MCF 10A (cell line): ENCODE data around the gene TMEM47. TPM values are rescaled to one million over a fixed set of nuclear protein-coding genes. Genes with fewer than 3 reads are reported as not detected.

Source experiments
- BruUV-seq: library from RNA; stranded (reverse); fragments of 400-500 nt; replicated peaks from 2 replicates; lab custom pipeline; 2021; lab: Mats Ljungman, UMichigan
- CTCF ChIA-PET: fragments of 300-600 bp; sonication (Branson Sonifier 250); formaldehyde crosslinking; extraction: SDS; loops from one replicate; lab custom pipeline; 2021; ENCODE audit warnings: antibody characterized with exemption, inconsistent platforms; lab: Yijun Ruan, JAX
- POLR2A ChIA-PET: fragments of 300-600, 350-650 bp; sonication (Branson Sonifier 250); formaldehyde crosslinking; extraction: SDS; loops from one replicate; lab custom pipeline; 2020; ENCODE audit warnings: antibody characterized with exemption, inconsistent platforms; lab: Yijun Ruan, JAX
- DNase-seq: peaks from one replicate; pipeline ENCODE4 v3.0.0-alpha.2; 2018; ENCODE audit not compliant: unreplicated experiment
- H3K27ac Mint-ChIP-seq: one replicate; pipeline ENCODE4 v1.8.0; 2022; ENCODE audit warnings: mild to moderate bottlenecking, low read depth, mixed read lengths; ENCODE audit not compliant: unreplicated experiment
- H3K27me3 Mint-ChIP-seq: one replicate; pipeline ENCODE4 v1.8.0; 2022; ENCODE audit warnings: mixed read lengths; ENCODE audit not compliant: insufficient read depth, unreplicated experiment
- H3K36me3 Mint-ChIP-seq: one replicate; pipeline ENCODE4 v1.8.0; 2022; ENCODE audit warnings: mild to moderate bottlenecking, moderate library complexity, mixed read lengths; ENCODE audit not compliant: insufficient read depth, unreplicated experiment
- H3K4me1 Mint-ChIP-seq: one replicate; pipeline ENCODE4 v1.8.0; 2022; ENCODE audit warnings: mixed read lengths; ENCODE audit not compliant: insufficient read depth, unreplicated experiment
- H3K4me3 Mint-ChIP-seq: one replicate; pipeline ENCODE4 v1.8.0; 2022; ENCODE audit warnings: mild to moderate bottlenecking, moderate library complexity, mixed read lengths; ENCODE audit not compliant: unreplicated experiment
- H3K9me3 Mint-ChIP-seq: one replicate; pipeline ENCODE4 v1.8.0; 2022; ENCODE audit warnings: mixed read lengths; ENCODE audit not compliant: unreplicated experiment
- intact Hi-C: fragments of 100-400 bp; cut with micrococcal nuclease; formaldehyde crosslinking; loops from 2 replicates; pipeline ENCODE4 v1.14.1; 2022
- total RNA-seq: library from RNA; stranded (reverse); gene quantifications from 2 replicates; pipeline ENCODE4 v1.2.3, GENCODE V29; 2022
- TF ChIP-seq, protein P1 (sequence below): fragments of 200-600 bp; IDR thresholded peaks from one replicate; pipeline ENCODE4 v1.8.0; 2022; ENCODE audit warnings: antibody characterized with exemption, mild to moderate bottlenecking; ENCODE audit not compliant: unreplicated experiment

Gene TMEM47
- total RNA-seq, 1 experiment from 2014 or later: 1.6 TPM

GRCh38 chrX:34584781-34585180, 72.3 kb downstream of the TMEM47 start:
- POLR2A ChIA-PET: no interaction called here
- TF ChIP-seq, protein P1, sequence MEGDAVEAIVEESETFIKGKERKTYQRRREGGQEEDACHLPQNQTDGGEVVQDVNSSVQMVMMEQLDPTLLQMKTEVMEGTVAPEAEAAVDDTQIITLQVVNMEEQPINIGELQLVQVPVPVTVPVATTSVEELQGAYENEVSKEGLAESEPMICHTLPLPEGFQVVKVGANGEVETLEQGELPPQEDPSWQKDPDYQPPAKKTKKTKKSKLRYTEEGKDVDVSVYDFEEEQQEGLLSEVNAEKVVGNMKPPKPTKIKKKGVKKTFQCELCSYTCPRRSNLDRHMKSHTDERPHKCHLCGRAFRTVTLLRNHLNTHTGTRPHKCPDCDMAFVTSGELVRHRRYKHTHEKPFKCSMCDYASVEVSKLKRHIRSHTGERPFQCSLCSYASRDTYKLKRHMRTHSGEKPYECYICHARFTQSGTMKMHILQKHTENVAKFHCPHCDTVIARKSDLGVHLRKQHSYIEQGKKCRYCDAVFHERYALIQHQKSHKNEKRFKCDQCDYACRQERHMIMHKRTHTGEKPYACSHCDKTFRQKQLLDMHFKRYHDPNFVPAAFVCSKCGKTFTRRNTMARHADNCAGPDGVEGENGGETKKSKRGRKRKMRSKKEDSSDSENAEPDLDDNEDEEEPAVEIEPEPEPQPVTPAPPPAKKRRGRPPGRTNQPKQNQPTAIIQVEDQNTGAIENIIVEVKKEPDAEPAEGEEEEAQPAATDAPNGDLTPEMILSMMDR: no peak
- H3K4me3 Mint-ChIP-seq: no peak overlapping the region
- no peak overlapping the region for H3K27ac Mint-ChIP-seq
- BruUV-seq: no TSS peak
- intact Hi-C loops: no loop called here
- no peaks in the 10 kb centered on the region for H3K36me3 Mint-ChIP-seq
- peaks cover 29% of the 10 kb centered on the region for H3K27me3 Mint-ChIP-seq
- peaks cover 9% of the 10 kb centered on the region for H3K9me3 Mint-ChIP-seq
- H3K4me1 Mint-ChIP-seq: no peaks in the 10 kb centered on the region
- CTCF ChIA-PET: no interaction called here
- no peak for DNase-seq

GRCh38 chrX:34580069-34580468, 77.0 kb downstream of the TMEM47 start:
- intact Hi-C loops: no loop called here
- Mint-ChIP-seq H3K36me3 (no peaks in the 10 kb centered on the region), H3K27ac (no peak overlapping the region), H3K4me3 (no peak overlapping the region), H3K27me3 (peaks cover 22% of the 10 kb centered on the region), H3K9me3 (no peaks in the 10 kb centered on the region), H3K4me1 (no peaks in the 10 kb centered on the region)
- DNase-seq: no peak
- POLR2A ChIA-PET: no interaction called here
- no TSS peak for BruUV-seq
- TF ChIP-seq, protein P1: no peak
- CTCF ChIA-PET: interaction anchor here (0.6 to 2.9 kb wide), 6 partner anchors 12 to 1413 kb away, joined by 3 to 13 read pairs (median 3); no protein-coding TSS in a partner anchor

DNA sequence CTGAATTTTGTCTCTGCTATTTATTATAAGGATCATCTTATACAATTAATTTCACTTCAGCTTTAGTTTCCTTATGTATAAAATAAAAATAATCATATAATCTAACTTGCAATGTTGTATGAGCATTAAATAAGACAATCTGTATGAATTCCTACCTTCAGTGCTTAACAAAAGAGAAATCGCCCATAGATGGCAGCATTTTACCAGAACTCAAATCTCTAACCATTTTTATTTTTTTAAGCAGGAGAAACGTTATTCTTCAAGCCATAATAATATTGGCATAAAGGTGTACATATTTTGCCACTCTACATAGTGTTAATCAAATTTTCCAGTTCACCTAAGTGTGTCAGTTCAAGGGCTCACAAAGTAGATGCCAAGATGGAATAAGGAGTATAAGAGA, 78.8 kb downstream of the TMEM47 start:
- H3K36me3 Mint-ChIP-seq: no peaks in the 10 kb centered on the region
- no TSS peak for BruUV-seq
- intact Hi-C loops: loop anchor here (5.0 kb wide), 1 partner anchor 1149 kb away; no protein-coding TSS in a partner anchor
- H3K9me3 Mint-ChIP-seq: no peaks in the 10 kb centered on the region
- H3K27me3 Mint-ChIP-seq: peaks cover 16% of the 10 kb centered on the region
- ChIA-PET CTCF (interaction anchor here (0.5 to 2.9 kb wide), 9 partner anchors 13 to 659 kb away, joined by 3 to 13 read pairs (median 3); no protein-coding TSS in a partner anchor), POLR2A (no interaction called here)
- no peak overlapping the region for H3K27ac Mint-ChIP-seq
- no peaks in the 10 kb centered on the region for H3K4me1 Mint-ChIP-seq
- TF ChIP-seq, protein P1: peak; percentile 46
- DNase-seq: peak; percentile 51
- H3K4me3 Mint-ChIP-seq: no peak overlapping the region
